Posterior vena cava (tissue), 2 donors: ENCODE measurements around the gene NOS1AP. TPM values are rescaled to one million over a fixed set of nuclear protein-coding genes. Genes with fewer than 3 reads are reported as not detected.

Experiments
- DNase-seq: peaks from one replicate; pipeline ENCODE4 v3.0.0-alpha.2; 2020; ENCODE audit warnings: low spot score
- intact Hi-C, 2 donors: fragments of 100-400 bp; cut with DNase I; formaldehyde crosslinking; loops; one replicate each; pipeline versions ENCODE4 v1.14.1 to v1.14.2; 2022 to 2023
- total RNA-seq, 2 donors: library from RNA; stranded (reverse); fragmentation: NEBNext Ultra II Directional; extraction: Animal tissue kit (Norgen Biotek cat#: 25700); gene quantifications; one replicate each; pipeline ENCODE4 v1.2.1, GENCODE V29; 2021
- donor health status: DM: yes; HTN: yes; CAD: no.
- donor health status: DM: yes; HTN: yes; CAD: no.

Gene NOS1AP
- total RNA-seq, 2 donors from 2014 or later = 3.7 to 5.0 TPM

DNA sequence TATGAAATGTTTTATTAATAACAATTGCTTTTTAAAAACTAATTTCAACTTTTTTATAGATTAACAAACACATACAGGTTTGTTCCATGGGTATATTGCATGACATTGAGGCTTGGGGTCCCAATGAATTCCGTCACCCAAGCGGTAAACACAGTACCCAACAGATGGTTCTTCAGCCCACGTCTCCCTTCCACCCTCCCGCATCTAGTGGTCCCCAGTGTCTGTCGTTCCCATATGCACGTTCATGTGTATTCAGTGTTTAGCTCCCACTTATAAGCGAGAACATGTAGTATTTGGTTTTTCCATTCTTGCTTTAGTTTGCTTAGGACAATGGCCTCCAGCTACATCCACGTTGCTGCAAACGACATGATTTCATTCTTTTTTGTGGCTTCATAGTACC is 48.6 kb downstream of the NOS1AP start:
- intact Hi-C loops = no loop called here
- DNase-seq = no peak

DNA sequence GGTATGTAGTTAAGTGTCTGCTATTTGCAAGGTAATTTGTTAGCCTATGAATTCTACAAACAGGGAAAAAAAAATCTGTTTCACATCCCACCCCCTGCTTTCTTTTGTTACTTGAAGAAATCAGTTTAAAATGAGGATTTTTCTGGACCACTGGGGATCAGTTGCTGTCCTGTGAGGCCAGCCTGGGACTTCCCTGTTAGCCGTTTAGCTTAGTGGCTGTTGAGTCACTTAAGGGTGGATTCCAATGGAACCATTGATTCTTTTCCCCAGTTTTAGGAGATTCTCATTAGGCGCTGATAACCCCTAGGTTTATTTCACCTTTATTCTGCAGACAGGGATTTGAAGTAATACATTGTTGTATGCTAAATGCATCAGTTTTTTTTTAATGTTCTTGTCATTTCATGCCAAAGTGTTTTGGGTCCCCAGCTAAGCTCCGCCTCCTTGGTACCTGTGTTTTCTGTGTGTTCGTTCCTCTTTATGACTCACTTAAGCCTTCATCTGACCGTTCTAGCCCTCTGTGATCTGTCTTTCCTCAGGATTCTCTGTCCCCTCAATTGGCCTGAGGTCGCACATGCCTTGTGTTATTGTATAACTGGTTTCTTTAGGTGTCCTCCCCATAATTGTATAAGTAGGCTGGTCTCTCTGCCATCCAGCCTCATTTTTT is 59.3 kb downstream of the NOS1AP start:
- no peak for DNase-seq
- intact Hi-C loops = no loop called here

DNA sequence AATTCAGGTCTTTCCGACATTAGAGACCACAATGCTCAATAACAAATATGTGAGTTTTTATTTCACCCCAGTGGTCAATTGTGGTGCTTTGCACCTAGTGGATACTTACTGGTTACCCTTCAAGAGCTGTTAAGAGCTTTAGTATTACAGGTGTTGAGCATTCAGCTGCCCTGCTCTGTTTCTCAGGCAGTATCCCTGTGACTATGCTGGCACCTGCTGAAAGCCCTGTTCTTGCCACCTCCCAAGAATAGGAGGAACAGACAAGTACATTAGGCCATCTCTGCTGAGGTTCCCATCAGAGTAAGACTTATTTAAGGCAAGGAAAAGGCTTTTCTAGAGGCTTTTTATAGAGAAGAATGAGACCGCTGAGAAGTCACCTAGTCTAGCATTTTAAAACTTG is 60.8 kb downstream of the NOS1AP start:
- intact Hi-C loops = no loop called here
- no peak for DNase-seq

DNA sequence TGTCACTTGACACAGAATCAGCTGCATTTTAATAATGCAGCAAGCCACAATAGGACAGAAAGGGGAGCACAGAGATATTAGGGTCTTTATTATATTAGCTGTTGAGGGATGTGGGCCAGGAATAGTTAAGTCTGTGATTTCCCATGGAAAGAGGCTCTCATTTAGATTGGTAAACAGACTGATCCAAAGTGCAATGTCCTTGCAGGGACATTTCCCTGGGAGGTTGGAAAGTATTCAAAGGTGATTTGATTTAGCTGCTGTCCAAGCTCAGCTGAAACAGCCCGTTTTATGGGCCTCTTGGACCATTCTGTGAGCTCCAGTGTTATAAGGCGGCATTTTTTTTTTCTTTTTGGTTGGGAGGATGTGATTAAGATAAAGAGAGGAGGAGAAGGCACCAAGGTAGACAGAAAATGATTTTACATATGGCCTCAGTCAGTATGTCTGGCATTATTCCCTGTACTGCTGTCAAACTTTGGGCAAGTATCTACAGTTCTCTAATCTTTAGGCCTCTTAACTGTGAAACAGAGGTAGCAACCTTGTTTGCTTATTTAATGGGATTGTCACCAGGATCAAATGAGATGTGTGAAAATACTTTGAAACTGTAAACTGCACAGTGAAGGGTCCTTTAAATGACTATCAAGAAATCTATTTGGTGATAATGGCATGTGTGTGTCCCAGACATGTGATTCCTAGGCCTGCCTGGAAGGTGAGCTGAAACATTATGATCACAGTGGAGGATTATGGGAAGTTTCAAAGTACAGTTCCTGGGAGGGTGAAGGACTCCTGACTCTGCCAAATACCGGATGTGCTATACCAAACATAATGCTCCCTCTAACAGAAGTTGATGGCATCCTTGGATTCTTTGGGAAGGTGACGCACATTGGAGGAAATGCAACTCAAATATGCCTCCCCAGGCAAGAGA is 62.2 kb downstream of the NOS1AP start:
- intact Hi-C loops = no loop called here
- no peak for DNase-seq

DNA sequence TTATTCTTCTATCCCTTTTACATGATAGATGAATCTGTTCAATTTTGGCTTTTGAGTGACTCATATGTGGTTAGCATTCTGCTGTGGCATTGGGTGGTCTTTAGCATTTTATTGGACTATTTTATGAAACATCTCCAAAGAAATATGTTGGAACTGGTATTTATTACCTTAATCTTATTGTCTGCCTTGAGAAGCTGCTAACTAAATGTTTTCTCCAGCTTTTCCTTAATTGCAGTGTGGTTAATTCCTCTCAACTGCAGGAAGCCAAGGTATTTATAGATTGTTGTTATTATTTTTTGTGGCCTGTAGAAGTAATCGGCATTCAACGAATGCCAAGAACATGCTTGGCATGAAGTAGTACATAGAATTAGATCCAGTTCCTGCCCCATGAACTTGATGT is 64.1 kb downstream of the NOS1AP start:
- intact Hi-C loops = no loop called here
- DNase-seq = no peak

DNA sequence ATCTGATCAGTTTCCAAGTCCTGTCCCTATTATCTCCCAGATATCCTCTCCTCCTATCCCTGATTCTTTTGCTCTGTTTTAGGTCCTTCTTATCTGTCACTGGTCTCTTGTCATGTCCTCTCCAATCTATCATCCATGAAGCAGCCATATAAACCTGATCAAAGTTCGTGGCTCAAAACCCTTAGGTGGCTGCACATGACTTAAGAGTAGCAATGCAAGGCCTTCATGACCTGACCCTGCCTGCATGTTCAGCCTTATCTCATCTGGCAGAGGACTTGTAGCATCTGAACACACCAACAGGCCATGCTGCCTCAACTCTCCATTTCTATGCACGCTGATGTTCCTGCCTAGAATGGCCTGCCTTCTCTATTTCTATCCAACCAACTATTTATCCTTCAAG is 65.2 kb downstream of the NOS1AP start:
- DNase-seq = no peak
- intact Hi-C loops = no loop called here

DNA sequence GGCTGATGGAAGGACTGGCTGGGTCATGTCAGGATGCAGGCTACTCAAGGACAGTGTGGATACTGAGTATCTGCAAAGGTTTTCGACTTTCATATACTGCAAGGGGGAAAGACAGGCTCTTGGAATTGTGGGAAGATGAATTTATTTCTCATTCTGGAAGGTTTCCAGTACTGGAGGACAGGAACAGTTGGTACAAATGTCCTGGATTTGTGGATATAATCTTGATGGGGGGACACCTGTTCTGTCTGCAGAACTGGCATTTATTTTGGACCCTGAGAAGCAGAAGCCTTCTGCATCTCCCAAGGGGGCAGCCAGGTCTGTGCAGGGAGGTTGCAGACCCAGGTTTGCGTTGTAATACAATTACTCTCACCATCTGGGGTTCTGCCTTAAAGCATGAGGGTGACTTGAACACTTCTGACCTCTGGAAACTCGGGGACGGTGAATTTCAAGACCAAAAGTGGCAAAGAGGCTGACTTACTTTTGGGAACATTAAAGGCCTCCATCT is 65.8 kb downstream of the NOS1AP start:
- no peak for DNase-seq

DNA sequence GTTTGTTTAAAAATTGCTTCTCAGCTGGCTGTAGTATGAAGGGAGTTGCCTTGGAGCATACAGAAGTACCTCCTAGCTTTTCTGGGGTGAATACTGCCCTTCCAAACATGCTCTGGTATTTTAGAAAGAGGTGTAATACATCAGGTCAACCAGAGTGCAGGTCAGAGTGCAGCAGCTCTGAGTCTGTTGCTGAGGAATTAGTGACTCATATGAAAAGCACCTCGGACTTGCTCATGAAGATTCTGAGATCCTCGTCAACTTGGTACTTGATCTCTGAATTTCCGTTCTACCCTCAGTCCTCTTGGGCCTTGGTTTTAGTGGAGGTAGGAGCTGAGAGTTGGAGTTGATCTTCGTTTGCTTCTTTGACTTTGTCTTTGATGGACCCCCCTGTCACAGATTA is 67.3 kb downstream of the NOS1AP start:
- intact Hi-C loops = no loop called here
- DNase-seq = no peak

More for the DNA sequence above, 65.8 kb downstream of the NOS1AP start:
- intact Hi-C loops = no loop called here

DNA sequence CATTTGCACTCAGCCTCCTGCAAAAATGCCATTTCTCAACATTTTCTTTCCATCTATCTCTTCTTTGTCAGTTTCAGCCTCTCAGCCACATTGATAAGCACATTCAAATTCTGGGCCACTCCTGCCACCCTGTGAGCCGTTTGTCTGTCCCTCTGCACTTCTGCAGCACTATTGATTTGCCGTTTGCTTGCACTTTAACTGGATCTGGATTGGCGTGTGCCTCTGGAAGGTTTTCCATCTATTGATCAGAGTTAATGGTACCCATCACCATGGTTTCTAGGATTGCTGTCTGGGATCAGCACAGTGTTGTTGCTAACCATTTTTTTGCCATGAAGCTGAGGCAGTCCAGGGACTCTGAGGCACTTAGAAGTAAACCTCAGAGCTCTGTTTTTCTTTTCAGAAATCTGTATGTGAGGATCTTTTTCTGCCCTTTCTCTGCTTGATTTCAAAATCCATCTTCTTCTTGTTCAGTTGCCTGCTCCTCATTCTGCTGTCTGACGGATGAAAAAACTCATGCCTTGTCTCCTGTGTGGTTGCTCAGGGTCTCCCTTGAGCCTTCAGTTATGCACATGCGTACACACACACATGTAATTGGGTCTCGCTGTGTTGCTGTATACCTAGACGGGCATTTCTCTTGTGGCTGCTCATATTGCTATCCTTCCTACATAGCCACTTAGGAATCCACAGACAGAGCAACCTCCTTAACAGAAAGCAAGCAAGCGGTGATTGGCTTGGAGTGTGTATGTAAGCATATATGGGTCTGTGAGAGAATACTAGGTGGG is 67.9 kb downstream of the NOS1AP start:
- no peak for DNase-seq
- intact Hi-C loops = no loop called here

DNA sequence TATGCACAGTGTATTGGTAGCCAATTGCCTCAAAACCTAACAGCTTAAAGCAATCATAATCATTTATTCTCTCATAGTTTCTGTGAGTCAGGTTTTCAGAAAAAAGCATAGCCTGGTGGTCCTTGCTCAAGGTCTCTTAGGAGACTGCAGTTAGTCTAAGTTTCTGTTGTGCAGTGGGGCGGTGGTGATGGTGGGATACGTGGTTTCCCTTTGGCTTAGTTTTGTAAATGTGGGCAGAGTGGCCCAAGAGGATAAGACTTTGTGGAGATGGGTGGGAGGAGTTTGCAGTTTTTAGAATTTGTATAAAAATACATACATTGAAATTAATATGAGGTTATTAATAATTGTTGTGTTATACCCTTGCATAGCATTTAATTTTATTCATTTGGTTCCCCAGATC is 68.6 kb downstream of the NOS1AP start:
- intact Hi-C loops = no loop called here
- no peak for DNase-seq

DNA sequence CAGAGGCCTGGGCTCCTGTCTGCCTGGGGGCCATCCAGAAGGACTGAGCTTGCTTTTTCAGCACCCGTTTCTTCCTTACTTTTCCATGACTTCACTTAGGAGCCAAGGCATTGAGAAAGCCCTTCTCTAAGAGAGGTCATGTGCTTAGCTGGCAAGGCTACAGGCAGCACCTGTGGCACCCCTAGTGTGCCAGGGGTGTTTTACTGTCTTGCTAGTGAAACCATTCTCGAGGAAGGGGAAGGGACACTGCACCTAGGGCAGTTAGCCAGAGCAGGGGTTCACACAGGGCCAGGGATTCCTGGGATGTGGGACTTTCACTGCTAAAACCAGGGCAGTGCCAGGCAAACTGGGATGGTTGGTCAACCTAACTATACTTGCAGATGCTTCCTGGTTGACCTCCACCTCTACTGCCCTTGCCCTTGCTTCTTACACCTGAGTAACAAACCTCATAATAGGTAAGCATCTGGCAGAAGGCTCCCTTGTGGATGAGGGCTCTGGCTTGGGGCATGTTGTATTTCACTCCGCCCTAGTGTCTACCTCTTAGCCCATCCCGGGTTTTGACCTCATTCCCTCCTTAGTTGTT is 69.2 kb downstream of the NOS1AP start:
- no peak for DNase-seq
- intact Hi-C loops = no loop called here

DNA sequence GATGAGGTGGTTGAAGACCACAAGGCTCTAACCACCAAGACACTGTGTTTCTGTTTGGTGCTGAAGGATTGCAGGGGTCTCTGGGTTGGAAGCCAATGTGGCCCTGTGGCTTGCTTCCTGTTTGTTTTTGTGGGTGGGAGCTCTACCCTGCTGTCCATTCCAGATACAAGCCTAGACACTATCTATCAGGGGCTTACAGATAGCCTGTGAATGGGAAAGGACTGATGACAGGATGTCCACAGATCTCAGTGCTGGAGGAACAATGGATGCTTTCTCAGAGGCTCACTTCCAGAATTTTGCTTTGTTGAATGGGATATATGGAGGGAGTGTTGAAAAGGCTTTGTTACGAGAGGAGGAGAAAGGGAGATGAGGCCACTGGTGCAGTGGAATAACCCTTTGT is 69.7 kb downstream of the NOS1AP start:
- no peak for DNase-seq
- intact Hi-C loops = no loop called here

DNA sequence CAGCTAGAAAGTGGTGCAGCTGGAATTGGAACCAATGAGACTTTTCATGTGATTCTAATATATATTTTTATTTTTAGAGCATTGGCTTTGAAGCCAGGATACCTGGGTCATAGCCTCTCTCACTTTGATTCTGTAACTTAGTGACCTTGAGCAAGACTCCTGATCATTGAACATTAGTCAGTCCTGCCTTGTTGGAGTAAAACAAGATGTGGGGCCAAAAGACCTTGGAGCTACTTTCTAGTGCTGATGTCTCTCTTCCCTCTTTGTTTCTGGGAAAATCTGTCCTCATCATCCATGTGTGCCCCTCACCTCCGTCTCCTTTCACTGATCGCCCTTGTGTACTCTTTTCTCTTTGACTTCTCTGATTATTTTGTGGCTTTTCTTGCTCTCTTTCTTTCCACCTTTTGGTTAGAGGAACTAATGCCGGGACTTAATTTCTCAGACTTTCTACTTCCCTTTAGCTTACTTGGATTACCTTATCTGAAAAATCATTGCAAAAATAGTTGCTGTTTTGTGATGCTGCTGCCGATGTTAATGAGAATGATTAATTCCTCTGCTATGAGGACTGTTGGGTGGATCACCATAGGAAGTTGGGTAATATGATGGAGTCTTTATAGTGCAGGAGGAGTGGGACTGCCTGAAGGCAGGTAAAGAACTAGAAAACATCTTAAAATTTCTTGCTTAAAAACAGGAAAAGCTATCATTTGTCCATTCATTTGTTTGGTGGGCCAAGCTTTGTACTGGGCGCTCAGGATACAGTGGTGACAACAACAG is 72.0 kb downstream of the NOS1AP start:
- intact Hi-C loops = loop anchor here in 1 of 2 donors (1.0 kb wide), 1 partner anchor 39 kb away; no protein-coding TSS in a partner anchor

DNA sequence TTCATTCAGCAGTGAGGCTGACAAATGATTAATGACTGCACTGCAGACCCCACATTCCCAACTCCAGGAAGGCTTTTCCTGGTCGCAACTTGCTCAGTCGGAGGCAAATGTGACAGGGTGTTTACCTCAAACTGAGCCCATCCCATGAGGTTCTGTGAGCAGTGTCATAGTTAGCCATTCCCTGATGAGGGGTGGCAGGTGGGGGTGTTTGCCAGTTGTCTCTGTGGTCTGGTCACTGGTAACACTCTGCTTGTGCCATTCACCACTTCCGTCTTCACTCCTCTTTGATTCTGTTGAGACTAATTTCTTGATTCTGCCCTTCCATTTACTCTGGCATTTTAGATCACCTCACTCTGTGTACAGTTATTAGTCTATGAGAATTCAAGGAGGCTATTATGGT is 73.5 kb downstream of the NOS1AP start:
- no peak for DNase-seq

More for the DNA sequence above, 72.0 kb downstream of the NOS1AP start:
- DNase-seq = no peak

DNA sequence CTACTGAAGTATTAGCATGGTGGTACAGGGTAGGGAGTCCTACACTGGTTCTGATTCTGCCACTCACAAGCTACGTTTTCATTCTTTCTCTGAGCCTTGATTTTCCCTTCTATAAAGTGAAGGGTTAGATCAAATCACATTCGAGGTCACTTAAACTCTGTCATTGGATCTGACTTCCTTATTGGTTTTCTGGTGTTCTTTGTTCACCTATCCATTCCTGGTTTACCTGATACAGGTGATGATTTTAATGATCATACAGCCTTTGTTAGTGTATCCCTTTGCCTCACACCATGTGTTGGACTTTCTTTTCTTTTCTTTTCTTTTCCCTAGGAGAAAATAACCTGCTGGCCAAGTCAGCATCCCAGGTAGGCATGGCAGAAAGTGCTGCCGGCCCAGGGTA is 74.8 kb downstream of the NOS1AP start:
- no peak for DNase-seq
- intact Hi-C loops = no loop called here

More for the DNA sequence above, 73.5 kb downstream of the NOS1AP start:
- intact Hi-C loops = loop anchor here in 1 of 2 donors (1.0 kb wide), 1 partner anchor 37 kb away; no protein-coding TSS in a partner anchor

DNA sequence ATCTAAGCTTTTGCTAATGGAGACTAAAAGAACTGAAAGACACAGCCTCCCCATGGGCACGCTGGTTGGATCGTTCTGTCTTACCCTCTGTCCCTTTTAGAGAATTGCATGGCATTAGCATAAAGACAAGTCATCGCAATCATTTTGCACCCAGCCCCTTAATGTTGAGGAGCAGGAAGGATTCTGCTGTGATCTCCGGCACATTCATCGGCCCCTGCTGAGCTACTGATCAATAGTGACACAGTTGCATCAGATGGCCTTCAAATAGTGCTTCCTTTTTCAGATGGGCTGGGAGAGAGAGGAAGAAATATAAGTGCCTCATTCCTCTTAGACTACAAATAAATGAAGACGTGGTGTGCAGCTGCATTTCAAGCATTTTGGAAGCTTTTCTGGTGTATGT is 75.4 kb downstream of the NOS1AP start:
- DNase-seq = no peak
- intact Hi-C loops = no loop called here

DNA sequence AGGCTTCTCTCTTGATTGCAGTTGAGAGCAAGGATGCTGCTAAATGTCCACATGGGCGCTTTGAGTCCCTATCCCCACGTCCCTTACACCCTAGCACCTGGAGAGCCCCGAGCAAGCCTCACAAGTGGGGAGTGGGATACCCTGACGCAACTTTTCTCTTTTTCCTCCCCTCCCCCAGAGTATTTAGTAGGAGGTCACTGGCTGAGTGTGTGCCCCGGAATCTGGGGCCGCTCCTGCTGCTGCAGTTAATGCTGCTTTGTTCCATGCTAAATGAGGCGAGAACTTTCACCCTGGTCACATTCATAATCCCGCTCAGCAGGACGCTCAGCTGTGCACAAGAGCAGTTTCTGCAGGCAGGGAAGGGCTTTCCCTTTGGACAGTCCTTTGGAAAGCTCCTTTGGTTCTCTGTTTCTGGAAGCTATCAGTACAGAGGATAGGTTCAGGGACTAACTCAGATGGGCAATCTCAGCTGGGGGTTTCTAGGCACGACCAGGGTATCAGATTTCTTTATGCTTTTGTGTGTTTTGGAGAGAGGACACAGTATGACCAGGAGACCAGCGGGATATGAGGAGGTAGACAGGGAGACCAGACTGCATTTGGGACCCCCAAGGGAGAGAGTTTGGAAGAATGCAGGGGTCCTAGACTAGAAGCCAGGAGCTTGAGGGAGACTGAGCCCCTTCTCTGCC is 75.9 kb downstream of the NOS1AP start:
- intact Hi-C loops = no loop called here
- DNase-seq = no peak
